ENCODE measurements around the gene ZNF138.
A peak's percentile ranks its signal among the peaks of the same experiment; 100 is the strongest.

Gene ZNF138

DNA sequence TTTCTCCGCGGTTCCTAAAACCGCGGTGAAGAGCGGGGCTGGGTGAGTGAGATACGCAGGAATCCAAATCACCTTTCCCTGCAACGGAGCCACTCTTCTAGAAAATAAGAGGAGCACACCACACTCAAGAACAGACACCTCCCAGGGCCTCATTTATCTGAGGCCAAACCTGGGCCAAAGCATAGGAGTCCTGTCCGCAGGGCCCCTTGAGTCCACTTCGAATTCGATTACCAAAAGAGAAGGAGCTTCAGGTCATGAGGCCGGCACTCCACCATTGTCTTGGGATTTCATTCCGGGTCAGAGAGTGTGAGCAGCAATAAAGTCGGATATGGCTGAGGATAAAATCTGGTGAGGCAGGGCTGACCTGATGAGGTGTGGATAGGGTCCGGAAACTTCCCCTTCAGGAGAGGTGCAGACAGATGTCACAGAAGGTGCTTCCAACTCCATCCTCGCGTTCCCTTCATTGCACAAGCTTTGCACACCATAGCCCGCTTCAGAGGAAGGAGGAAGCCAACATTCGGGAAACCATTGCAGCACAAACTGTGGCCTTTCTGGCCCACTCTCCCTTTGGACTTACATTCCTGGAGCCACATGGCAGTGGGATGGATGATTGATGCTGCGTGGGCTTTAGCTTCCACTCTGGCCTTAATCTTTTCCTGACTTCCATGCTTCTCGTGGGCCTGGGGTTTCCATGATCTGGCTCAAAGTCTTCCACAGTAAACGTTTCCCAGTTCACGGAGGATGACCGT, 81.6 kb downstream of the ZNF138 start:
- DNase-seq (ENCODE audit: low read depth in 2 of 2), result no peak

DNA sequence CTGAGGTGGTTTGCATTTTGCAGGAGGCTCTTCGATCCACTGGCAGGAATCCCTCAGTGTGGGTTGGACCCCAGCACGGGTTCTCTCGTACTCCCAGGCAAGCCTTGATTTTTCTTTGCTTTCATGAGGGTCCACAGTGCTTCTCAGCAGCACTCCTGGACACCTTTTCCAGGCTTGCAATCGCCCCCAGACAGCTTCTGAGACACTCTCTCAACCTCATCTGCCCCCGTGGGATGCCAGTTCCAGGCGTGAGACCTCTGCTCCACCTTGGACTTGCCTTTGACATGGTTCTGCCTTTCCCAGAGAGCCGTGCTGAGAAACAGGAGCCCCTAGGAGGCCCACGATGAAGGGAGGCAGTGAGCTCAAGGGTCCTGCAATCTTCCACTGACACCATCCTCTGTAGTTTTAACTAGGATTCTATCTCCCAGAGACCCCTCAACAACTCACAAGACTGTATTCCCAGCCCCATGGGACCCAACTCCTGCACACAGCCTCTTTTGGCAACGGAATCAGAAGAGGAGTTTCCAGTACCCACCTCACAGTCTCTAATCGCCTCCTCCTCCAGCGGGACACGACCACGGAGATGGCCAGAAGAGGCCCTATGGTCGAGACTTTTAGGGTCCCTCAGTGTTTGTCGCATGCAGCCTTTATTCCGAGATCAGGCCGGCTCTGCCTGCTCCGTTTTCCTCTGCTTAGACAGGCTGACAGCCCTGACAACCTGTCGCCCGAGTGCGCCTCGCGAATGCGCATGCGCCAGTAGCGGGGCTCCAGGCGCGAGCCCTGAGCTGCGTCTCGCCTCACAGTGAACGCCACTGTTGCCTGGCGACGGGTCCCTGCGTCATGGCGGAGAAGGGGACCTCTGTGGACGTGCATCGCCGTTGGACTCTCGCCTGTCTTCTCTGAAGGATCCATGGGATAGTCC, 82.8 kb downstream of the ZNF138 start:
- DNase-seq (ENCODE audit: low read depth in 2 of 2), result peak; percentile 30 to 36

DNA sequence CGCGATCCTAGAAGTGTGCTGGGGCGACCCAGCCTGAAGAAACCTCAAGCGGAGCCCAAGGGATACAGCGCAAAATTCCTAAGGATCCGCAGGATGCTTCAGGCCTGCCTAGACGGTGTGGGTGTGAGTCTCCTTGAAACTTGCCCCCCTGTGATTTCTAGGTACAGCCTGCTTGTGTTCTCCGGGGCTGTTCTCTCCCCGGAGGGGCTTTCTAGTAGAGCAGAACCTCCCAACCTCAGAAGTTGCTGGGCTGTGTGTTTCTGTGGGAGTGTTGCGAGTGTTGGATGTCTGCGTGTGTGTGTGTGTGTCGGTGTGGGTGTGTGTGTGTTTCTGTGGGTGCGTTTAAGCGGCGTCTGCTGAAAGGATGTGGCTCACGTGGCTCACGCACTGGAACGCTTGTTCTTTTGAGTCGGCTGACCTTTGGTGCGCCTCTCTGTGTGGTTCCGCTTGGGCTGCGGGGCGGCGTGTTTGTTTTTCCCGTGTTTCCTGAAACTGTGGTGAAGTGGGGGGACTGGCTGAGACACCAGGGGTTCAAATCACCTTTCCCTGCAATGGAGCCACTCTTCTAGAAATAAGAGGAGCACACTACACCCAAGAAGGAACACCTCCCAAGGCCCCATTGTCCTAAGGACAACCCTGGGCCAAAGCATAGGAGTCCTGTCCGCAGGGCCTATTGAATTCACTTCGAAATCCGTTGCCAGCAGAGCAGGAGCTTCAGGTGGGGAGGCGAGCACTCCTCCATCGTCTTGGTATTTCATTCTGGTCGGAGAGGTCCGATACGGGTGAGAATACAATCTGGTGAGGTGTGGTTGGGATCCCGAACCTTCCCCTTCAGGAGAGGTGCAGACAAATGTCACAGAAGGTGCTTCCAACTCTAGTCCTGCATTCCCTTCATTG, 83.7 kb downstream of the ZNF138 start:
- DNase-seq (ENCODE audit: low read depth in 2 of 2), result no peak

GRCh38 chr7:64878684-64879083, 84.5 kb downstream of the ZNF138 start:
- DNase-seq (ENCODE audit: low read depth in 2 of 2), result no peak

DNA sequence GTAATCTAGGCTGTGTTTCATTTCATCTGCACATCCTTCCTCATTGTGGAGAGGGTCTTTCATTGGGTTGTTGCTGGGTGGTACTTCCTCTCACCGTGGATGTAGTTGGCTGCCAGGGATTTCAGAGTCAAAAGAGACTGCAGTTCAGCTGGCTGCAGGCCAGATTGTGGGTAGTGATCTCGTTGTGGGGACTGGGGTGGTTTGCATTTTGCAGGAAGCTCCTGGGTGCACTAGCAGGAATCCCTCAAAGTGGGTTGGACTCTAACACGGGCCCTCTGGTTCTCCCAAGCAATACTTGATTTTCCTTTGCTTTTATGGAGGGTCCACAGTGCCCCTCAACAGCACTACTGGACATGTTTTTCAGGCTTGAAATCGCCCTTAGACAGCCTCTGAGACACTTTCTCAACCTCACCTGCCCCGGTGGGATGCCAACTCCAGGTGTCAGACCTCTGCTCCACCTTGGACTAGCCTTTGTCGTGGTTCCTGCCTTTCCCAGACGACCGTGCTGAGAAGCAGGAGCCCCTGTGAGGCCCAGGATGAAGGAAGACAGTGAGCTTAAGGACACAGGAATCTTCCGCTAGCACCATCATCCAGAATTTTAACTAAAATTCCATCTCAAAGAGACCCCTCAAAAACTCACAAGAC, 85.0 kb downstream of the ZNF138 start:
- DNase-seq (ENCODE audit: low read depth in 2 of 2), result no peak

DNA sequence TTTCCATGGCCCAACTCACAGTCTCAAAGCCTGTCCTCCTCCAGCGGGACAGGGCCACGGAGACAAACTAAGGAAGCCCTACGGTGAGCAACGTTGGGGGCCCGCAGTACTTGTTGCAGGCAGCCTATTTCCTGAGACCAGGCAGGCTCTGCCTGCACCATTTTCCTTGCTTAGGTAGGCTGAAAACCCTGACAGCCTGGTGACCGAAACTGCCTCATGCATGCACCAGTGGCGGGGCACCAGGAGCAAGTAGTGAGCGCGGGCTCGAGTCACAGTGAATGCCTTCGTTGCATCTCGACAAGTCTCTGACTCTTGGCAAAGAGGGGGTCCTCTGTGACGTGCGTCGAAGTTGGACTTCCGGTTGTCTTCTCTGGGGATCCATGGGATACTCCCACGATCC, 85.6 kb downstream of the ZNF138 start:
- DNase-seq (ENCODE audit: low read depth in 2 of 2), result no peak

DNA sequence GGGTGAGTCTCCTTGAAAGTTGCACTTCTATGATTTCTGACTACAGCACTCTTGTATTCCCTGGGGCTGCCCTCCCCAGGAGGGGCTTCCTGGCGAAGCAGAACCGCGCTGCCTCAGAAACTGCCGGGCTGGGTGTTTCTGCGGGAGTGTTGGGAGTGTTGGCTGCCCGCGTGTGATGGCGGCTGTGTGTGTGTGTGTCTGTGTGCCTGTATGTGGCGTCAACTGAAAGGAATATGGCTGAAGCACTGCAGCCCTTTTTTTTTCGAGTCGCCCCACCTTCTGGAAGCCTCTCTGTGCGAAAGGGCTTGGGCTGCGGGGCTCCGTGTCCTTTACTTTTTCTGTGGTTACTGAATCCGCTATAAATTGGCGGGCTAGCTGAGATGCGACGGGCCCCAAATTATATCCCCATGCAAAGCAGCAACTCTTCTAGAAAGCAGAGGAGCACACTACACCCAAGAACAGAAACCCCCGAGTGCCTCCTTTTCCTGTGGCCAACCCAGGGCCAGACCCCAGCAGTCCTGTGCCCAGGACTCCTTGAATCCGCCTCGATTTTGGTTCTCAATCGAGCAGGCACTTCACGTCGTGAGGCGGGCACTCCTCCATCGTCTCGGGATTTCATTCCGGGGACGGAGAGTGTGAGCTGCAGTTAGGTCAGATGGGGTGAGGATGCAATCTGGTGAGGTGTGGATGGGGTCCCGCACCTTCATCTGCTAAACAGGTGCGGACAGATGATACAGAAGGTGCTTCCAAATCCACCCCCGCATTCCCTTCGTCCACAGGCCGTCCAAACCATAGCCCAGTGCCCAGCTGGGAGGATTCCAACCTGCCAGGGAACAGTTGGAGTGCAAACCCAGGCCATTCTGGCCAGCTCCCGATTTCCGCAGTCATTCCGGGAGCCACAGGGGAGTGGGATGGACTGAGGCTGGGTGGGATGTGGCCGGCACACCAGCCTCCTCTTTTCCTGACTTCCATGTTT, 86.4 kb downstream of the ZNF138 start:
- no peak for DNase-seq (ENCODE audit: low read depth in 2 of 2)

DNA sequence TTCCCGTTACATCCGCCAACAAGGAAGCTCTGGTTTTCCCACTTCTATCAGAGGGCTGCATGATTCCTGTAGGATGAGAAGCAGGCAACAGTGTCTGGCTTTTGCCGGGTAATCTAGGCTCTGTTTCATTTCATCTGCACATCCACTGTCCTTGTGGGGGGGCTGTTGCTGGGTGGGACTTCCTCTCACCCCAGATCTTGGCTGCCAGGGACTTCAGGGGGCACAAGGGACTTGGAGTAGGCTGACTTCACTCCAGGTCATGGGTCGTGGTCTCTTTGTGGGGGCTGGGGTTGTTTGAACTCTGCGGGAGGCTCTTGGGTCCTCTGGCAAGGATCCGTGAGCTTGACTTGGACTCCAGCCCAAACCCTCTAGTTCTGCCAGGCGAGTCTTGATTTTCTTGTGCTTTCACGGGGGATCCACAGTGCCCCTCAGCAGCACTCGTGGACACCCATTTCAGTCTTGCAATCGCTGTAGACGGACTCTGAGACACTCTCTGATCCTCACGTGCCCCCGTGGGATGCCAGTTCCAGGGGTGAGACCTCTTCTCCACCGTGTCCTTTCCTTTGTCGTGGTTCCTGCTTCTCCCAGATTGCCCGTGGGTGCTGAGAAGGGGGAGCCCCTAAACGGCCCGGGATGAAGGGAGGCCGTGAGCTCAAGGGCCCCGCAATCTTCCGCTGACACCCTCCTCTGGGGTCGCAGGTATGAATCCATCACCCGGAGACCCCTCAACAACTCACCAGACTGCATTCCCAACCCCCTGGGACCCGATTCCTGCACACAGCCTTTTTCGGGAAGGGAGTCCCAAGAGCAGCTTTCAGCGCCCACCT, 87.4 kb downstream of the ZNF138 start:
- no peak for DNase-seq (ENCODE audit: low read depth in 2 of 2)

DNA sequence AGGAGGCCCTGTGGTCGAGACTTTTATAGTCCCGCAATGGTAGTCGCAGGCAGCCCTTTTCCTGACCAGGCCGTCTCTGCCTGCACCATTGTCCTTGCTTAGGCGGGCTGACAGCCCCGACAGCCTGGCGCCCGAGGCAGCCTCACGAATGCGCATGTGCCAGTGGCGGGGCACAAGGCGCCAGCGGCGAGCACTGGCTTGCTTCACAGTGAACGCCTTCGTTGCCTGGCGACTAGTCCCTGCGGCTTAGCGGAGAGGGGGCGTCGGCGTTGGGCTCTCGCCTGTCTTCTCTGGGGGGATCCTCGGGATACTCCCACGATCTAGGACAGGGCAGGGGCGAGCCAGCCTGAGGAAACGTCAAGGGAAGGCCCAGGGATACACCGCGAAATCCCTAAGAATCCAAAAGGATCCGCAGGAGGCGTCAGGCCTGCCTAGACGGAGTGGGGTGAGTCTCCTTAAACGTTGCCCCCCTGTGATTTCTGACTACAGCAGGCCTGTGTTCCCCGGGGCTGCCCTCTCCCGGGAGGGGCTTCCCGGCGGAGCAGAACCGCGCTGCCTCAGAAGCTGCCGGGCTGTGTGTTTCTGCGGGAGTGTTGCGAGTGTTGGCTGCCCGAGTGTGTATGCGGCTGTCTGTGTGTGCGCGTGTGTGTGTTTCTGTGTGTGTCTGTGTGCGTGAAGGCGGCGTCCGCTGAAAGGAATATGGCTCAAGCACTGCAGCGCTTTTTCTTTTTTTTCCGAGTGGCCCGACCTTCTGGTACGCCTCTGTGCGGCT, 88.3 kb downstream of the ZNF138 start:
- DNase-seq (ENCODE audit: low read depth in 2 of 2), result no peak
